Hepatocyte (in vitro differentiated cells): ENCODE data around the gene RSAD1.

ENCODE experiments used
- CTCF ChIP-seq: fragments of 200-600 bp; sonication (generic); IDR thresholded peaks from 2 replicates; pipeline ENCODE4 v1.5.1; 2016; ENCODE audit warnings: antibody characterized with exemption, mild to moderate bottlenecking; ENCODE audit not compliant: poor library complexity
- EZH2 ChIP-seq: fragments of 200-600 bp; sonication (generic); IDR thresholded peaks from 2 replicates; pipeline ENCODE4 v1.6.1; 2016; ENCODE audit warnings: antibody characterized with exemption, mild to moderate bottlenecking, borderline replicate concordance

DNA sequence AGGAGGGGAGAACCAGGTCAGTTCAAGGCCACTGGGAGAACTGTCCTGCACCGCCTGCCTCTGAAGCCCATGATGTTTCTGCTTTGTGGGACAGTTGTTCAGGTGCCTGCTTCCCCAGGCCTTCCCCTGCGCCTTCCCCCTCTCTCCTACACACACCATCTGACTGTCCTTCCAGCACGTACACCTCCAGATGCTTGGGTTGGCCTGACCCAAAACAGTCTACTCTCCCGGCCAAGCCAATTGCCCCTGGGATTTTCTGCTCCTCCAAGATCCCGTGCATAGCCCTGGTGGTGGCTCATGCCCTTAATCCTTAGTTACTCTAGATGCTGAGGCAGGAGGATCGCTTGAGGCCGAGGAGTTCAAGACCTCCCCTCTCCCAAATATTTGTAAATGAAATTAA, 684 bp upstream of the RSAD1 start:
- TF ChIP-seq CTCF (no peak), EZH2 (no peak)
